ENCODE measurements around the gene PPARA. TPM values are rescaled to one million over a fixed set of nuclear protein-coding genes. Genes with fewer than 3 reads are reported as not detected.

PPARA gene
- total RNA-seq, 2 experiments from 2014 or later = 9.1 to 11.8 TPM

DNA sequence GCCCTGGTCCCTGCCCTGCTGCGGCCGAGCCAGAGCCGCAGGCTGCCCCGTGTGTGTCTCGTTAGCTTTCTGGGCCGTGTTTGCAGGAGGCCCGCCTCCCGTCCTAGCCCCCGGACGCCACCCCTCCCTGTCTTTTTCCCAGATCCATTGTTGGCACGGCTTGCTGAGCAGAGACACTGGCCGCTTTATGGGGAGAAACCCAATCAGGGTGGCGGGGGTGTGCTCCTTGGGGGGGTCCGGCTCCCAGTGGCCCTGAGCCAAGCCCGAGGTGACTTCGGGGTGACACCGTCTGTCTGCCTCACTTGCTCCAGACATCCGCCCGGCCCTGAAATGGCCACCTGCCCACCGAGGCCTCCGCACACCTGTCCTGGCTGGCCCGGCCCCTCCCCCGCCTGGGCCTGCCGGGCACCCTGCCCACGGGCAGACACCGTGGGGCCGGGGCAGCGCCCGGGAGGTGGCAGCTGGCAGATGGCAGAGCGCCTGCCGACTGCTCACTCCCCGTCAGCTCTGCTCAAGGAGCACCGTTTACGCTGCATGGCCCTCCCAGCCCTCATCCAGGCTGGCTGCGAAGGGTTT is 43.1 kb upstream of the PPARA start:
- DNase-seq (no peak), ATAC-seq (no peak)
- TF ChIP-seq, protein P1, sequence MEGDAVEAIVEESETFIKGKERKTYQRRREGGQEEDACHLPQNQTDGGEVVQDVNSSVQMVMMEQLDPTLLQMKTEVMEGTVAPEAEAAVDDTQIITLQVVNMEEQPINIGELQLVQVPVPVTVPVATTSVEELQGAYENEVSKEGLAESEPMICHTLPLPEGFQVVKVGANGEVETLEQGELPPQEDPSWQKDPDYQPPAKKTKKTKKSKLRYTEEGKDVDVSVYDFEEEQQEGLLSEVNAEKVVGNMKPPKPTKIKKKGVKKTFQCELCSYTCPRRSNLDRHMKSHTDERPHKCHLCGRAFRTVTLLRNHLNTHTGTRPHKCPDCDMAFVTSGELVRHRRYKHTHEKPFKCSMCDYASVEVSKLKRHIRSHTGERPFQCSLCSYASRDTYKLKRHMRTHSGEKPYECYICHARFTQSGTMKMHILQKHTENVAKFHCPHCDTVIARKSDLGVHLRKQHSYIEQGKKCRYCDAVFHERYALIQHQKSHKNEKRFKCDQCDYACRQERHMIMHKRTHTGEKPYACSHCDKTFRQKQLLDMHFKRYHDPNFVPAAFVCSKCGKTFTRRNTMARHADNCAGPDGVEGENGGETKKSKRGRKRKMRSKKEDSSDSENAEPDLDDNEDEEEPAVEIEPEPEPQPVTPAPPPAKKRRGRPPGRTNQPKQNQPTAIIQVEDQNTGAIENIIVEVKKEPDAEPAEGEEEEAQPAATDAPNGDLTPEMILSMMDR (IDR thresholded peaks at IDR 0.05) = no peak
- ChIA-PET CTCF (no interaction called here), POLR2A (no interaction called here)
- intact Hi-C loops (cut with micrococcal nuclease) = no loop called here
- Mint-ChIP-seq H3K4me3 (no peak overlapping the region), H3K36me3 (ENCODE audit: low read depth) (no peaks in the 10 kb centered on the region), H3K27ac (no peak overlapping the region), H3K9me3 (no peaks in the 10 kb centered on the region), H3K4me1 (ENCODE audit: low read depth) (no peaks in the 10 kb centered on the region), H3K27me3 (no peaks in the 10 kb centered on the region)

DNA sequence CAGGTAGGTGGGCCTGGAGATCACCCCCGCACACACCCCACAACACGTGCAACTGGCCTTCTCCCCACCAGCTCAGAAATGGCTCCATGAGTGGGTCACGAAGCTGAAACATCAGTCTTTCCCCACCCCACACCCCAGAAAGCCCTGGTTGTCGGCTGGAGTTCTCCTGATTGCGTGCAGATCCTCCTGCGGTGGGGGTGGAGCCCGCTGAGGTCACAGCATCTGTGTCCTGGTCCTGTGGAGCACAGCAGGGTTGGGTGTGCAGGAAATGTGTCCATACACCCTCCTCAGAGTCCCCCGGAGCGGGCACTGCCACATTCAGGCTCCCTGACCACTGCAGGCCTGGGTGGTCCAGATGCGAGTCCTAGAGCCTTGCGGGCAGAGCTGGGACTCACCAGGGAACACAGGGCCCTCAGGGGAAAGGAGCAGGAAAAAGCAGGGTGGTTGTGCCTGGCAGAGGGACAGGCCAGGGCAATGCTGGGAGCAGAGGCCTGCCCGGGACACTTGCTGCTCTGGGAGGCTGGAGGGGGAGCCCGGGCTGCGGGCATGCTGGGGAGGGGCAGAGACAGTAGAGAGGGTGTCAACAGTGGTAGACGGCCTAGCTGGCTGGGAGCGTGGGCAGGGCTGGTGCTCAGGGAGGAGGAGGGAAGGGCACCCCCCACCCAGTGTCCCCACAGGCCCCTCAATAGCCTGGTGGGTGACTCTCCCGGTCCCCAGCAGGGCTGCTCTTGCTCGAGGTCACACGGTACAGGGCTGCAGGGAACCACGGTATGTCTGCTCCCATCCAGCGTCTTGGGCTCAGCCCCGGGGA is 42.4 kb upstream of the PPARA start:
- Mint-ChIP-seq H3K4me1 (ENCODE audit: low read depth) (no peaks in the 10 kb centered on the region), H3K27ac (no peak overlapping the region), H3K27me3 (no peaks in the 10 kb centered on the region), H3K9me3 (no peaks in the 10 kb centered on the region), H3K36me3 (ENCODE audit: low read depth) (no peaks in the 10 kb centered on the region), H3K4me3 (no peak overlapping the region)
- DNase-seq = no peak
- TF ChIP-seq, protein P1 (IDR thresholded peaks at IDR 0.05) = no peak
- intact Hi-C loops (cut with micrococcal nuclease) = no loop called here
- ChIA-PET CTCF (no interaction called here), POLR2A (no interaction called here)
- no peak for ATAC-seq

DNA sequence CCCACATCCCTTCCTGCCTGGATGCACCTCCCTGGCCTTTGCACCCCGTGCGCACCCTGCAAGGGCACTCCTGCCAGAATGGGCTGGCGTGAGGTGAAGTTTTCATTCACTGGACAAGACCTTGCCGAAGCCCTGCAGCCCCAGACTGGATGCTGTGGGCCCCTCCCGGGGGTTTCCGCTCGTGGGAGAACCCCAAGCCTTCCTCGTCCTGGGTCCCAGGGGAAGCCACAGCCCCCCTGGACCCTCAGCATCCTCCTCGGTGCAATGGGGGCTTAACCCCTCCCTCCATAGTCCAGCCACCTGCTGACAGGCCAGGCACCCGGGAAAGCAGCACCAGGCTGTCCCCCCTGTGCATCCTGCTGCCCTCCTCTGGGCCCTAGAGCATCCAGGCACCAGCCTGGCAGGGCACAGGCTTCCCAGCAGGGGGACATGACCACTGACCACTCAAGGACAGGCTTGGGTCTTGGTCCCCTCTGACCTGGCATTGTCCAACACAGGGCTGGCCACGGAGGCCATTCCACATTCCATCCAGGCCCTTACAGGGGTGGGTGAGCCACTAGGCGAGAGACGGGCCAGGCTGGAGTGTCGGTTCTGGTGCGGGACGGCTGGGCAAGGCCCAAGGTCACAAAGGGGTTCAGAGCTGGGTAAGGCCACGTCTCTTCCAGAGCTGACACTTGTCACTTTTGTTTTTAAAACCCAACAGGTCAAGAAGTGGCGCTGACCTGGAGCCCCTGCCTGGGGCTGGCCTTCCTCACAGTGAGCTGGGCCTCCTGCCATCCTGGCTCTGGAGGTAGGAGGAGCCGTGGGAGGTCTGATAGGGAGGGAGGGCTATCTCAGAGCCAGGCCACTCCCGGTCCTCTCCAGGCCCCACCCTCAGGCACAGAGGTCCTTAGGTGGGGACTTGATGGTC is 41.5 kb upstream of the PPARA start:
- ChIA-PET POLR2A (no interaction called here), CTCF (no interaction called here)
- Mint-ChIP-seq H3K27me3 (no peaks in the 10 kb centered on the region), H3K36me3 (ENCODE audit: low read depth) (no peaks in the 10 kb centered on the region), H3K4me1 (ENCODE audit: low read depth) (no peaks in the 10 kb centered on the region), H3K4me3 (no peak overlapping the region), H3K27ac (no peak overlapping the region), H3K9me3 (no peaks in the 10 kb centered on the region)
- intact Hi-C loops (cut with micrococcal nuclease) = no loop called here
- TF ChIP-seq, protein P1 (IDR thresholded peaks at IDR 0.05) = no peak
- DNase-seq (no peak), ATAC-seq (peak; percentile 40)

DNA sequence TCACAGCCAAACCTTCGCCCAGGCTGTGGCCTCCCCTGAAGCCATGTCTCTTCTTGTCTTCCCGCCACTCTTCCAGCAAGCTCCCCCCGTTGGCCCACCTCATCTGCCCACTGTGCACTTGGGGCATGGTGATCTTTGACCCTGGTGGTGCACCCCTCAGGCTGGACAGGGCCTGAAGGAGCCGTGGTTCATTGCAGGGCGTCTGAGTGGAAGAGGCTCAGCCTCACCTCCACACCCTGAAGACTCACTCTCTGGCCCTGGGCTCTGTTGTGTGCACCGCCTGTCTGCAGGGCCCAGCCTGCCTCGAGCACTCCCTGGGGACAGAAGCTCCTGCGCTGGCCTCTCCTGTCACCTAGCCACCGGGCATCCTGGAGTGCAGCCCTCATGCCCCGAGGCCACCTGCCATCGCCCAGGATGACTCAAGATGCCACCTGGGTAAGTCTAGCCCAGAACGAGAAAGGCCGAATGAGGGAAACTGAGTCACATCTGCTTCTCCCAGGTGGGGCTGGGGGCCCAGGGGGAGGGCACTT is 40.8 kb upstream of the PPARA start:
- ATAC-seq (no peak), DNase-seq (no peak)
- Mint-ChIP-seq H3K27ac (no peak overlapping the region), H3K4me1 (ENCODE audit: low read depth) (no peaks in the 10 kb centered on the region), H3K4me3 (no peak overlapping the region), H3K36me3 (ENCODE audit: low read depth) (no peaks in the 10 kb centered on the region), H3K27me3 (no peaks in the 10 kb centered on the region), H3K9me3 (no peaks in the 10 kb centered on the region)
- intact Hi-C loops (cut with micrococcal nuclease) = no loop called here
- POLR2A ChIA-PET = no interaction called here
- TF ChIP-seq, protein P1 (IDR thresholded peaks at IDR 0.05) = no peak
- CTCF ChIA-PET = no interaction called here

Data from activated CD8-positive, alpha-beta T cell treated with anti-CD3 and anti-CD28 coated beads for 36 hours (primary cell).